Left lung (tissue), 10 donors: Measurements from ENCODE around the gene CCDC15. TPM values are rescaled to one million over a fixed set of nuclear protein-coding genes. Genes with fewer than 3 reads are reported as not detected.

ENCODE experiments used
- ATAC-seq: fragments of 200-7000 bp; cut with Tn5 transposase; one replicate; pipeline ENCODE4 v1.9.1; 2020; ENCODE audit warnings: moderate library complexity
- DNase-seq, 4 donors: peaks; one replicate each; pipeline ENCODE4 v3.0.0-alpha.2; 2013 to 2020
- H3K27ac ChIP-seq, 2 donors: fragments of 200-600 bp; sonication (generic) in 1 of 2; one replicate each; pipeline versions ENCODE4 v1.5.0 to v1.8.0; 2020 to 2021
- H3K27me3 ChIP-seq, 2 donors: fragments of 200-600 bp; sonication (generic) in 1 of 2; one replicate each; pipeline versions ENCODE4 v1.5.0 to v1.8.0; 2020 to 2021
- H3K36me3 ChIP-seq, 2 donors: fragments of 200-600 bp; sonication (generic) in 1 of 2; one replicate each; pipeline versions ENCODE4 v1.5.0 to v1.8.0; 2020 to 2021
- H3K4me1 ChIP-seq, 2 donors: fragments of 200-600 bp; one replicate each; pipeline ENCODE4 v1.8.0; 2021
- H3K4me3 ChIP-seq, 2 donors: fragments of 200-600 bp; sonication (generic) in 1 of 2; one replicate each; pipeline versions ENCODE4 v1.5.0 to v1.8.0; 2020 to 2021; ENCODE audit warnings: mild to moderate bottlenecking in 1 of 2
- H3K9me3 ChIP-seq, 2 donors: fragments of 200-600 bp; sonication (generic) in 1 of 2; one replicate each; pipeline versions ENCODE4 v1.5.0 to v1.8.0; 2020 to 2021
- CTCF ChIP-seq, 2 donors: fragments of 200-600 bp; sonication (generic) in 1 of 2; IDR thresholded peaks; one replicate each; pipeline versions ENCODE4 v1.5.0 to v1.8.0; 2021; ENCODE audit warnings: antibody characterized with exemption in 2 of 2
- intact Hi-C, 2 donors: fragments of 100-400 bp; cut with DNase I; formaldehyde crosslinking; loops; one replicate each; pipeline versions ENCODE4 v1.11.2 to v1.14.2; 2022
- polyA plus RNA-seq, 6 donors: library from polyadenylated mRNA; unstranded; fragments of 120-200 nt; gene quantifications; one replicate each; pipeline ENCODE4 v1.2.1, GENCODE V29; 2013; ENCODE audit not compliant: insufficient read length in 6 of 6
- total RNA-seq, 2 donors: library from RNA; stranded (reverse); fragmentation: NEBNext Ultra II Directional; extraction: Animal tissue kit (Norgen Biotek cat#: 25700); gene quantifications; one replicate each; pipeline ENCODE4 v1.2.1, GENCODE V29; 2021
- donor health status: DM: no; HTN: yes; CAD: no.
- donor health status: DM: no; HTN: no; CAD: no.

CCDC15 gene
- total and polyA plus RNA-seq, 8 donors, result 1.7 to 10.1 (median 6.4) TPM

GRCh38 chr11:125080531-125080911 is 126.5 kb downstream of the CCDC15 start:
- no peak for ATAC-seq
- Histone ChIP-seq H3K4me1 (no peaks in the 10 kb centered on the region), H3K27me3 (peaks cover 0 to 6% of the 10 kb centered on the region in 2 donors), H3K4me3 (no peak overlapping the region), H3K27ac (no peak overlapping the region), H3K36me3 (peaks cover 0 to 3% of the 10 kb centered on the region in 2 donors), H3K9me3 (no peaks in the 10 kb centered on the region)
- DNase-seq, result no peak
- intact Hi-C loops, result no loop called here
- TF ChIP-seq CTCF (IDR thresholded peaks at IDR 0.05), result no peak

GRCh38 chr11:125081098-125081798 is 127.2 kb downstream of the CCDC15 start:
- no peaks in the 10 kb centered on the region for H3K9me3 ChIP-seq
- ATAC-seq, result no peak
- H3K4me3 ChIP-seq, result no peak overlapping the region
- TF ChIP-seq CTCF (IDR thresholded peaks at IDR 0.05), result no peak
- intact Hi-C loops, result no loop called here
- peaks cover 0 to 6% of the 10 kb centered on the region in 2 donors for H3K27me3 ChIP-seq
- no peak overlapping the region for H3K27ac ChIP-seq
- H3K4me1 ChIP-seq, result no peaks in the 10 kb centered on the region
- DNase-seq, result no peak
- peaks cover 0 to 3% of the 10 kb centered on the region in 2 donors for H3K36me3 ChIP-seq

- H3K4me3 ChIP-seq, result no peak overlapping the region
- H3K27me3 ChIP-seq, result peaks cover 0 to 6% of the 10 kb centered on the region in 2 donors
- no peaks in the 10 kb centered on the region for H3K9me3 ChIP-seq
- no peaks in the 10 kb centered on the region for H3K4me1 ChIP-seq
- intact Hi-C loops, result no loop called here
- DNase-seq (no peak), ATAC-seq (no peak)
- TF ChIP-seq CTCF (IDR thresholded peaks at IDR 0.05), result no peak
- H3K36me3 ChIP-seq, result peaks cover 0 to 3% of the 10 kb centered on the region in 2 donors
- no peak overlapping the region for H3K27ac ChIP-seq
These were observed 128.0 kb downstream of the CCDC15 start for GRCh38 chr11:125082040-125082439.

- Histone ChIP-seq H3K27me3 (peaks cover 0 to 6% of the 10 kb centered on the region in 2 donors), H3K4me1 (no peaks in the 10 kb centered on the region), H3K27ac (no peak overlapping the region), H3K9me3 (no peaks in the 10 kb centered on the region), H3K4me3 (no peak overlapping the region), H3K36me3 (peaks cover 0 to 3% of the 10 kb centered on the region in 2 donors)
- DNase-seq (no peak), ATAC-seq (no peak)
- TF ChIP-seq CTCF (IDR thresholded peaks at IDR 0.05), result no peak
- intact Hi-C loops, result no loop called here
These were observed 128.8 kb downstream of the CCDC15 start for GRCh38 chr11:125082611-125083311.

GRCh38 chr11:125083312-125084056 is 129.5 kb downstream of the CCDC15 start:
- no peak overlapping the region for H3K27ac ChIP-seq
- no peak for TF ChIP-seq CTCF (IDR thresholded peaks at IDR 0.05)
- ATAC-seq (no peak), DNase-seq (no peak)
- H3K27me3 ChIP-seq, result peaks cover 0 to 6% of the 10 kb centered on the region in 2 donors
- H3K36me3 ChIP-seq, result peaks cover 0 to 3% of the 10 kb centered on the region in 2 donors
- no peaks in the 10 kb centered on the region for H3K9me3 ChIP-seq
- intact Hi-C loops, result no loop called here
- H3K4me1 ChIP-seq, result no peaks in the 10 kb centered on the region
- no peak overlapping the region for H3K4me3 ChIP-seq
